GM12892 (cell line): ENCODE data around the gene TNFSF10.

Source experiments
- POLR2A ChIP-seq: IDR thresholded peaks from 2 replicates; pipeline ENCODE4 v1.6.1; 2011; ENCODE audit warnings: low read depth, low read length, control low read depth
- POLR2AphosphoS5 ChIP-seq: IDR thresholded peaks from 2 replicates; pipeline ENCODE4 v1.6.1; 2011; ENCODE audit warnings: low read depth, low read length, control low read depth
- TAF1 ChIP-seq: IDR thresholded peaks from 2 replicates; pipeline ENCODE4 v1.6.1; 2011; ENCODE audit warnings: low read depth, mild to moderate bottlenecking, control low read depth, low read length, borderline replicate concordance

DNA sequence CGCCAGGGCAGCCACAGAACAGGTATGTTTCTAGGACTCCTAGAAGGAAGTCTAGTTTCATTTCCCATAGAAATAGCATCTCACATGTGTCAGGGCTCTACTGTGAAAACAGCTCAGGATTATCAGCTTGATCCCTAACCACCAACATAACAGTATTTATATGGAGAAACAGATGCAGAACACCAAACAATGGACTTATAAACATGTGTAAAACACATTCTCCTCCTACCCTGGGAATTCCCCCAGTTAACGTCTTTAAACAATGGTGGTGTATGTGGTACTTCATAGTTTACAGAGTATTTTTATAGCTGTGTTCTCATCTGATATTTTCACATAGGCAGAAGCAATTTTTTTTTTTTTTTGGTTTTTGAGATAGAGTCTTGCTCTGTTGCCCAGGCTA, 9.7 kb downstream of the TNFSF10 start:
- no peak for TF ChIP-seq POLR2AphosphoS5
- TF ChIP-seq TAF1: no peak
- TF ChIP-seq POLR2A: no peak
